HepG2 (cell line): ENCODE results near the gene ERCC5. TPM values are rescaled to one million over a fixed set of nuclear protein-coding genes. Genes with fewer than 3 reads are reported as not detected.

Experiments
- FOSL1 ChIP-seq: sonication (generic); formaldehyde crosslinking; IDR thresholded peaks from 2 replicates; pipeline ENCODE4 v1.9.0; 2021; ENCODE audit warnings: missing genetic modification reagents, borderline replicate concordance
- HHEX ChIP-seq: IDR thresholded peaks from 2 replicates; pipeline ENCODE4 v1.6.1; 2016; ENCODE audit warnings: control low read depth
- HNRNPUL1 ChIP-seq: fragments of 200-400 bp; formaldehyde crosslinking; IDR thresholded peaks from 2 replicates; pipeline ENCODE4 v1.6.1; 2017; ENCODE audit warnings: low read depth, mild to moderate bottlenecking, low read length, moderate library complexity
- MXD4 ChIP-seq: IDR thresholded peaks from 2 replicates; pipeline ENCODE4 v1.6.1; 2016; ENCODE audit warnings: mild to moderate bottlenecking, missing biosample characterization, missing genetic modification reagents
- REL ChIP-seq: sonication (generic); formaldehyde crosslinking; conservative IDR thresholded peaks from 2 replicates; pipeline ENCODE4 v1.8.0; 2022; ENCODE audit warnings: mild to moderate bottlenecking, missing genetic modification reagents, moderate library complexity
- SPEN ChIP-seq: sonication (generic); formaldehyde crosslinking; IDR thresholded peaks from 2 replicates; pipeline ENCODE4 v1.5.1; 2020; ENCODE audit warnings: low read depth, mild to moderate bottlenecking, missing genetic modification reagents
- TAF1 ChIP-seq: sonication (generic); formaldehyde crosslinking; IDR thresholded peaks from 2 replicates; pipeline ENCODE4 v1.4.0; 2020; ENCODE audit warnings: missing genetic modification reagents
- U2AF1 ChIP-seq: fragments of 200-400 bp; formaldehyde crosslinking; optimal IDR thresholded peaks from 2 replicates; pipeline ENCODE3; 2017; ENCODE audit warnings: mild to moderate bottlenecking, low read depth, low read length
- YY1 ChIP-seq: IDR thresholded peaks from 2 replicates; pipeline ENCODE4 v1.6.1; 2011; ENCODE audit warnings: low read length, low read depth, moderate library complexity, mild to moderate bottlenecking; ENCODE audit not compliant: insufficient read depth, insufficient replicate concordance
- ZIK1 ChIP-seq: sonication (generic); formaldehyde crosslinking; IDR thresholded peaks from 2 replicates; pipeline ENCODE4 v1.5.0; 2020; ENCODE audit warnings: mild to moderate bottlenecking, low read depth, missing genetic modification reagents, borderline replicate concordance
- ZNF773 ChIP-seq: sonication (generic); formaldehyde crosslinking; IDR thresholded peaks from 2 replicates; pipeline ENCODE4 v1.4.0; 2020; ENCODE audit warnings: missing genetic modification reagents, borderline replicate concordance
- ZNF879 ChIP-seq: sonication (generic); formaldehyde crosslinking; IDR thresholded peaks from 2 replicates; pipeline ENCODE4 v1.8.1; 2023; ENCODE audit warnings: missing genetic modification reagents
- ZSCAN21 ChIP-seq: sonication (generic); formaldehyde crosslinking; IDR thresholded peaks from 2 replicates; pipeline ENCODE4 v1.8.0; 2022; ENCODE audit warnings: mild to moderate bottlenecking, missing genetic modification reagents, moderate library complexity, borderline replicate concordance
- polyA plus RNA-seq, 8 experiments: library from polyadenylated mRNA; depleted of rRNA in 3 of 8; stranded (reverse) in 7 of 8; unstranded in 1 of 8; fragments of >200 nt; fragmentation: Illumina TruSeq in 4 of 8; extraction: Trizol in 4 of 8; gene quantifications; 2 replicates each; pipeline versions ENCODE4 v1.2.1 to v1.2.3, GENCODE V29; 2011 to 2016; ENCODE audit warnings: low read depth in 4 of 8, missing spikeins in 1 of 8, mixed read lengths in 1 of 8; ENCODE audit not compliant: insufficient read depth in 1 of 8
- total RNA-seq, 5 experiments: library from RNA; depleted of rRNA; stranded (reverse); fragments of >200 nt; fragmentation: Illumina TruSeq; extraction: Trizol; gene quantifications; 2 replicates each; pipeline ENCODE4 v1.2.3, GENCODE V29; 2016; ENCODE audit warnings: low read depth in 1 of 5
- TF ChIP-seq, protein P1 (sequence below): sonication (generic); formaldehyde crosslinking; IDR thresholded peaks from 2 replicates; pipeline ENCODE4 v1.4.0; 2020; ENCODE audit warnings: missing genetic modification reagents
- TF ChIP-seq, protein P2 (sequence below): sonication (generic); formaldehyde crosslinking; IDR thresholded peaks from 2 replicates; pipeline ENCODE4 v1.4.0; 2020; ENCODE audit warnings: mild to moderate bottlenecking, missing genetic modification reagents
- TF ChIP-seq, protein P3 (sequence below): sonication (generic); formaldehyde crosslinking; IDR thresholded peaks from 2 replicates; pipeline ENCODE4 v1.4.0; 2020; ENCODE audit warnings: mild to moderate bottlenecking, missing genetic modification reagents

Gene ERCC5
- total and polyA plus RNA-seq, 2 of the 13 experiments (the other 11 are each of a cell fraction or from before 2014, with no cell fraction given), result 12.9 to 35.5 TPM

DNA sequence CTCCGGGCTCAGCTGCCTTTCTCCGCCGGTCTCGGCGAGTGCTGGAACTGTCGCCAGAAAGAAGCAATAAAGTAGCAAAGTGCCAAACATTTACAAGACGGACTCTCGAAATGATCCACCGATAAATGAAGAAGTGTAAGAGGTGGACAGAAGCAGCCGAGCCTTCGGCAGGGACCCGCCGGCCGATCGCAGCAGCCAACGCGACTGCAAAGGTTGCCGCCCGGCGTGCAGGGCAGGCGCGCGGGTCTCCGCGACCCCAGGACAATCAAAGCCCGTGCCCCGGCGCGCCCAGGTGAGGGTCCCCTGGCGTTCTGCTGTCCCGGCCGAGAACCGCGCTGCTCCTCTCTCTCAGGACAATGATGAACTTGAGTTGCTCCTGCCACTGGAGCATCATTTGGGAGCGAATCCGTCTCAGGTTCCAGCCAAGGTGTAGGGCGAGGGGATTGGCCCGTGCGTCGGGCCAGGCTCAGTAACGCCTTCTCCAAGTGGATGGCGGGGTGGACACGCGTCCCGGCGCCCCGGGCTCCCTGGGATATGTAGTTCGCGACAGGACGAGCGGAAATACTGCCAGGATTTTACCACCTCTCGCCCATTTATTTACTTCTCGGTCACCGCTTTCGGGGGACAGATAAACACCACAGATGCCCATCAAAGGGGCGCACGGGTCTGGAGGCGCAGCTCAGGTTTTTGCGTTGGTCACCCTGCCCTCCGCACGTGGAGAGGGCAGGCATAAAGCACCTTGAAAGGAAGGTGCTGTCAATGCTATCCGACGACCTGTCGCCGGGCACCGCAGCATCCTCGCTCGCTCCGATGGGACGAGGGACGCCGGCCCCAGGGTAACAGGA, 47.0 kb upstream of the ERCC5 start, which contains the start of the genes BIVM and POGLUT2 (continued):
- TF ChIP-seq FOSL1 (no peak), SPEN (CRISPR knock-in tag) (peak; percentile 79), ZNF879 (CRISPR knock-in tag) (no peak), YY1 (no peak), U2AF1 (peak; percentile 19), HHEX (CRISPR knock-in tag) (no peak), ZSCAN21 (CRISPR knock-in tag) (no peak), ZIK1 (CRISPR knock-in tag) (0 out of 2 replicates have a peak, but pooled peaks have one; percentile 81), TAF1 (CRISPR knock-in tag) (peak; percentile 90), ZNF773 (CRISPR knock-in tag) (no peak), REL (CRISPR knock-in tag) (no peak), MXD4 (CRISPR knock-in tag) (no peak), HNRNPUL1 (no peak)
- TF ChIP-seq, protein P1, sequence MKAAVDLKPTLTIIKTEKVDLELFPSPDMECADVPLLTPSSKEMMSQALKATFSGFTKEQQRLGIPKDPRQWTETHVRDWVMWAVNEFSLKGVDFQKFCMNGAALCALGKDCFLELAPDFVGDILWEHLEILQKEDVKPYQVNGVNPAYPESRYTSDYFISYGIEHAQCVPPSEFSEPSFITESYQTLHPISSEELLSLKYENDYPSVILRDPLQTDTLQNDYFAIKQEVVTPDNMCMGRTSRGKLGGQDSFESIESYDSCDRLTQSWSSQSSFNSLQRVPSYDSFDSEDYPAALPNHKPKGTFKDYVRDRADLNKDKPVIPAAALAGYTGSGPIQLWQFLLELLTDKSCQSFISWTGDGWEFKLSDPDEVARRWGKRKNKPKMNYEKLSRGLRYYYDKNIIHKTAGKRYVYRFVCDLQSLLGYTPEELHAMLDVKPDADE (CRISPR knock-in tag), result no peak
- TF ChIP-seq, protein P2, sequence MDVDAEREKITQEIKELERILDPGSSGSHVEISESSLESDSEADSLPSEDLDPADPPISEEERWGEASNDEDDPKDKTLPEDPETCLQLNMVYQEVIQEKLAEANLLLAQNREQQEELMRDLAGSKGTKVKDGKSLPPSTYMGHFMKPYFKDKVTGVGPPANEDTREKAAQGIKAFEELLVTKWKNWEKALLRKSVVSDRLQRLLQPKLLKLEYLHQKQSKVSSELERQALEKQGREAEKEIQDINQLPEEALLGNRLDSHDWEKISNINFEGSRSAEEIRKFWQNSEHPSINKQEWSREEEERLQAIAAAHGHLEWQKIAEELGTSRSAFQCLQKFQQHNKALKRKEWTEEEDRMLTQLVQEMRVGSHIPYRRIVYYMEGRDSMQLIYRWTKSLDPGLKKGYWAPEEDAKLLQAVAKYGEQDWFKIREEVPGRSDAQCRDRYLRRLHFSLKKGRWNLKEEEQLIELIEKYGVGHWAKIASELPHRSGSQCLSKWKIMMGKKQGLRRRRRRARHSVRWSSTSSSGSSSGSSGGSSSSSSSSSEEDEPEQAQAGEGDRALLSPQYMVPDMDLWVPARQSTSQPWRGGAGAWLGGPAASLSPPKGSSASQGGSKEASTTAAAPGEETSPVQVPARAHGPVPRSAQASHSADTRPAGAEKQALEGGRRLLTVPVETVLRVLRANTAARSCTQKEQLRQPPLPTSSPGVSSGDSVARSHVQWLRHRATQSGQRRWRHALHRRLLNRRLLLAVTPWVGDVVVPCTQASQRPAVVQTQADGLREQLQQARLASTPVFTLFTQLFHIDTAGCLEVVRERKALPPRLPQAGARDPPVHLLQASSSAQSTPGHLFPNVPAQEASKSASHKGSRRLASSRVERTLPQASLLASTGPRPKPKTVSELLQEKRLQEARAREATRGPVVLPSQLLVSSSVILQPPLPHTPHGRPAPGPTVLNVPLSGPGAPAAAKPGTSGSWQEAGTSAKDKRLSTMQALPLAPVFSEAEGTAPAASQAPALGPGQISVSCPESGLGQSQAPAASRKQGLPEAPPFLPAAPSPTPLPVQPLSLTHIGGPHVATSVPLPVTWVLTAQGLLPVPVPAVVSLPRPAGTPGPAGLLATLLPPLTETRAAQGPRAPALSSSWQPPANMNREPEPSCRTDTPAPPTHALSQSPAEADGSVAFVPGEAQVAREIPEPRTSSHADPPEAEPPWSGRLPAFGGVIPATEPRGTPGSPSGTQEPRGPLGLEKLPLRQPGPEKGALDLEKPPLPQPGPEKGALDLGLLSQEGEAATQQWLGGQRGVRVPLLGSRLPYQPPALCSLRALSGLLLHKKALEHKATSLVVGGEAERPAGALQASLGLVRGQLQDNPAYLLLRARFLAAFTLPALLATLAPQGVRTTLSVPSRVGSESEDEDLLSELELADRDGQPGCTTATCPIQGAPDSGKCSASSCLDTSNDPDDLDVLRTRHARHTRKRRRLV, result no peak
- TF ChIP-seq, protein P3, sequence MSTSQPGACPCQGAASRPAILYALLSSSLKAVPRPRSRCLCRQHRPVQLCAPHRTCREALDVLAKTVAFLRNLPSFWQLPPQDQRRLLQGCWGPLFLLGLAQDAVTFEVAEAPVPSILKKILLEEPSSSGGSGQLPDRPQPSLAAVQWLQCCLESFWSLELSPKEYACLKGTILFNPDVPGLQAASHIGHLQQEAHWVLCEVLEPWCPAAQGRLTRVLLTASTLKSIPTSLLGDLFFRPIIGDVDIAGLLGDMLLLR (CRISPR knock-in tag), result no peak
